Neural crest cell (in vitro differentiated cells): ENCODE results near the gene ANKRD28. TPM values are rescaled to one million over a fixed set of nuclear protein-coding genes. Genes with fewer than 3 reads are reported as not detected.

Experiments used
- DNase-seq: peaks from one replicate; pipeline ENCODE4 v3.0.0; 2021; ENCODE audit warnings: low read depth, mixed read lengths, low spot score
- H3K27ac Mint-ChIP-seq: one replicate; pipeline ENCODE4 v1.8.0; 2021; ENCODE audit warnings: mild to moderate bottlenecking, mixed read lengths; ENCODE audit not compliant: unreplicated experiment
- H3K27me3 Mint-ChIP-seq: 2 replicates; pipeline ENCODE4 v1.8.0; 2021; ENCODE audit warnings: low read depth, mild to moderate bottlenecking, mixed read lengths
- H3K36me3 Mint-ChIP-seq: 2 replicates; pipeline ENCODE4 v1.8.0; 2021; ENCODE audit warnings: low read depth, mild to moderate bottlenecking, mixed read lengths
- H3K4me1 Mint-ChIP-seq: 2 replicates; pipeline ENCODE4 v1.8.0; 2021; ENCODE audit warnings: mixed read lengths
- H3K4me3 Mint-ChIP-seq: one replicate; pipeline ENCODE4 v1.8.0; 2021; ENCODE audit warnings: mild to moderate bottlenecking, mixed read lengths
- H3K9me3 Mint-ChIP-seq: 2 replicates; pipeline ENCODE4 v1.8.0; 2021; ENCODE audit warnings: mixed read lengths
- CTCF ChIP-seq: fragments of 200-600 bp; sonication (generic); conservative IDR thresholded peaks from 2 replicates; pipeline ENCODE4 v1.5.0; 2021; ENCODE audit warnings: antibody characterized with exemption, mild to moderate bottlenecking
- total RNA-seq: library from RNA; stranded (reverse); gene quantifications from 2 replicates; pipeline ENCODE4 v1.2.1, GENCODE V29; 2021

ANKRD28 gene
- total RNA-seq, 1 donor from 2014 or later: 34.6 TPM

GRCh38 chr3:15801298-15801697 lies 3.5 kb upstream of the ANKRD28 start:
- peaks cover 28% of the 10 kb centered on the region for H3K4me1 Mint-ChIP-seq
- no peak for TF ChIP-seq CTCF
- H3K27ac Mint-ChIP-seq: no peak overlapping the region
- DNase-seq: no peak
- H3K27me3 Mint-ChIP-seq: no peaks in the 10 kb centered on the region
- no peaks in the 10 kb centered on the region for H3K9me3 Mint-ChIP-seq
- no peak overlapping the region for H3K4me3 Mint-ChIP-seq
- no peaks in the 10 kb centered on the region for H3K36me3 Mint-ChIP-seq

- H3K27me3 Mint-ChIP-seq: no peaks in the 10 kb centered on the region
- H3K9me3 Mint-ChIP-seq: no peaks in the 10 kb centered on the region
- DNase-seq: no peak
- no peak overlapping the region for H3K4me3 Mint-ChIP-seq
- H3K36me3 Mint-ChIP-seq: no peaks in the 10 kb centered on the region
- peaks cover 31% of the 10 kb centered on the region for H3K4me1 Mint-ChIP-seq
- no peak for TF ChIP-seq CTCF
- no peak overlapping the region for H3K27ac Mint-ChIP-seq
These were observed 3.0 kb upstream of the ANKRD28 start for GRCh38 chr3:15800780-15801179.

GRCh38 chr3:15800327-15800726 lies 2.5 kb upstream of the ANKRD28 start:
- no peaks in the 10 kb centered on the region for H3K9me3 Mint-ChIP-seq
- H3K4me3 Mint-ChIP-seq: no peak overlapping the region
- H3K27me3 Mint-ChIP-seq: no peaks in the 10 kb centered on the region
- no peak for TF ChIP-seq CTCF
- no peak overlapping the region for H3K27ac Mint-ChIP-seq
- peaks cover 36% of the 10 kb centered on the region for H3K4me1 Mint-ChIP-seq
- no peak for DNase-seq
- no peaks in the 10 kb centered on the region for H3K36me3 Mint-ChIP-seq

- no peak for DNase-seq
- no peaks in the 10 kb centered on the region for H3K9me3 Mint-ChIP-seq
- no peak overlapping the region for H3K27ac Mint-ChIP-seq
- peaks cover 41% of the 10 kb centered on the region for H3K4me1 Mint-ChIP-seq
- peak overlapping the region; percentile 84 for H3K4me3 Mint-ChIP-seq
- H3K27me3 Mint-ChIP-seq: no peaks in the 10 kb centered on the region
- no peaks in the 10 kb centered on the region for H3K36me3 Mint-ChIP-seq
- no peak for TF ChIP-seq CTCF
These were observed 910 bp upstream of the ANKRD28 start for GRCh38 chr3:15798533-15799245.

GRCh38 chr3:15796771-15797641 lies 773 bp downstream of the ANKRD28 start:
- no peaks in the 10 kb centered on the region for H3K9me3 Mint-ChIP-seq
- no peak for TF ChIP-seq CTCF
- peak; percentile 5 for DNase-seq
- H3K36me3 Mint-ChIP-seq: peaks cover 4% of the 10 kb centered on the region
- H3K4me1 Mint-ChIP-seq: peaks cover 41% of the 10 kb centered on the region
- peak overlapping the region; percentile 84 for H3K4me3 Mint-ChIP-seq
- H3K27me3 Mint-ChIP-seq: no peaks in the 10 kb centered on the region
- H3K27ac Mint-ChIP-seq: peak overlapping the region; percentile 92
